HG03442 (cell line): ENCODE measurements around the gene PRMT7.

Experiments used
- ATAC-seq: cut with Tn5 transposase; IDR thresholded peaks from one replicate; pipeline ENCODE4 v1.9.1; 2021; ENCODE audit warnings: mild to moderate bottlenecking, moderate library complexity; ENCODE audit not compliant: unreplicated experiment

PRMT7 gene

GRCh38 chr16:68362262-68362913, 51.6 kb downstream of the PRMT7 start:
- no peak for ATAC-seq

DNA sequence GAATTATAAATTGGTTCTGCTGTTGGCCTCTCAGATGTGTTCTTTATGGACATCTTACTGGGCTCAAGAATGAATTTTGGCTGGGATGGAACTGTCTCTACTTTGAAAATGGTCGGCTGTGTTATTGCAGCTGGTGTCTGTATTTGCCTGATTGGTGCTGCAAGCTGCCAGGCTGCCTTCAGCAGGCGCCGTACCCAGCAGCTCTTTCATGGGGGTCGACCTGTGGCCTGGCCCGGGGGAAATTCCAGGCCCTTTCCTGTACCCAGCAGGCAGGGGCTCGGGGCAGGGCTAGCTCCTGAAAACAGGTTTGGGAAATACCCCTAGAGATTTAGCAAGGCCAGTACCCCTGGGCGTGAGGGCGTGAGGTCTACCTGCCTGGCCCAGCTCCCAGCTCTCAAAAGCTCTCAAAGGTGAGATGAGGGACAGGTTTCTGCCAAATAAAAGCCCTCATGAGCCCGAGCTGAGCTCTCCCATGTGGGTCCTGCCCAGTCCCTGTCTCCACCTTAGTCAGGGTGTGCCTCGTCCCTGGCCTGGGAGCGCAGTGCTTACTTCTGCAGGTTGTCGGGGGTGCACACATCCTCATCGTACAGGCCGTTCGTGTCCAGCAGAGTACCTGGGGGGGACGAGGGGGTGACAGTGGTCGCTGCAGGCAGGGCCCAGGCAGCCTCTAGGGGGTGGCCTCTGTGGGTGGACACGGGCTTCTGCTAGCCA, 52.3 kb downstream of the PRMT7 start:
- no peak for ATAC-seq

- ATAC-seq = no peak
These were observed 53.1 kb downstream of the PRMT7 start for GRCh38 chr16:68363658-68364521.

DNA sequence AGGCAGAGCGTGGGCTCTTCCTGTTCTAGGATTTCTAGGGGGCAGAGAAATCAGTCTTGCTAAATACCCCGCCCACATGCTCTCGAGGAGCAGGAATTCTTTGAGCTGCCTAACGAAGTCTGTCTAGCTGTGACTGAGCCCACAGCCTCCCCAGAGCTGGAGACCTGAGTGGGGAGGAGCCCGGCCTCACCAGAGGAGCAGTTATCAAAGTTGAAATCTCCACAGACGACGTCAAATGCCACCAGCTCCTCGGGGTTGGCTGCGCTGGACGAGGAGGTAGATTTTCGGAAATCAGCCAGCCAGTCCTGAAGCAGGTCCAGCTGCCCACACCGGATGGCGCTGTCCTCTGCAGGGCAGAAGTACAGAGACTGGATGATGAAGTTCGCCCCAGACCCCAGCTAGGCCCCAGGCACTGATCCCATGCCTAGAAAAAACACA, 53.8 kb downstream of the PRMT7 start:
- no peak for ATAC-seq

GRCh38 chr16:68365167-68365817, 54.5 kb downstream of the PRMT7 start:
- no peak for ATAC-seq

GRCh38 chr16:68366062-68366461, 55.2 kb downstream of the PRMT7 start:
- no peak for ATAC-seq

DNA sequence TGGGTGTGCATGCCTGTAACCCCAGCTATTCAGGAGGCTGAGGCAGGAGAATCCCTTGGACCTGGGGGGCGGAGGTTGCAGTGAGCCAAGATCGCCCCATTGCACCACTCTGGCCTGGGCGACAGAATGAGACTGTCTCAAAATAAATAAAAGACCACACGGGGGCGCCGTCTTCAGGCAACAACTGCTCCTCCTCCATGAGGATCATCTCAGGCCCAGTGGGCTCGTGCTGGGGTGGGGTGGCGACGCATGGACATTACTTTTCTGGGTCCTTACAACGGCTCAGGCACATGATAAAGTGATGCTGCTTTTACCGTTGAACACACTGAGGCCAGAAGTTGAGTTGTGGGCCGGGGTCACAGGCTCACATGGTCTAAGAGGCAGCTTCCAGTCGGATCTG, 56.2 kb downstream of the PRMT7 start:
- ATAC-seq = no peak

DNA sequence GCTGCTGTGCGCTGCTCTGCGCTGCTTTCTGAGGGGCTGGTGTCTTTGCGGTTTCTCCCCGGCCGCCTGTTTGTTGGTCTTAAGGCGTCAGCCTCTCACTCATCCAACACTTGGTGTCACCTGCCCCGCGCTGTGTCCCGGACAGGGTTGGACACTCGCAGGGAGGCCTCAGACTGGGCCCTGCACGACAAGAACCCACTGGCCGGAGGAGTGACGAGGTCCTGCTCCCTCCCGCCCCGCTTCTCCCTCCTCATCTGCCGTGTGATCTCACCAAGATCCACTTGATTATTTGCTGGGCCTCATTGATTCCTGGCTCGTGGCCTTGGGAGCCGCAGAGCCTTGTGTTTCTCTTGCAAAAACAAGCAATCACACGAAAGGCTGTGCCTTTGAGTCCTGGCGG, 56.6 kb downstream of the PRMT7 start:
- no peak for ATAC-seq

- ATAC-seq = no peak
These were observed 57.1 kb downstream of the PRMT7 start for GRCh38 chr16:68367891-68368290.

DNA sequence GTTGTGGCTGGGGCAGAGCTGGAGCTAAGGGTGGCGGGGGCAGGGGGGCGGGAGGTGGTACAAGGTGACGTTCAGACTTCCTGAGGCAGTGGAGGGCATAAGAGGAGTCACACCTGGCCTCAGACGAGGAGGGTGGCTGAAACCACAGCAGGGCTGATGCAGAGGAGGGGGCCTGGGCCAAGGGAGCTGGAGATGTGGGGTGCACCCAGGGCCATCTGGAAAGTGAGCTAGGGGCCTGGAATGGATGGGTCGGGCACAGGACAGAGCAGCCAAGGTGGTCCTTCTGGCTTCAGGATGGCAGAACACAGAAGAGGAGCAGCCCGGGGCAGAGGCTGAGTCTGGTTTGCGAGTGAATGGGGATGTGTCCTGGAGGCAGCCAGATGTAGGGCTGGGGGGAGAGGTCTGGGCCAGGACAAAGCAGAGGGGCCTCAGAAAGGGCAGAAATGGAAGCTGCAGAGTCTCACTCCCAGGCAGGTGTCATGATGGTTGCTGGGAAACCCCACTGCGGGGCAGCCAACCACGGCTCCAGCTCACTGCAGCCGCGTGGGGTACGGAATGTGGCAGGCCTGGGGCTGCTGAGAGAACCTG, 57.6 kb downstream of the PRMT7 start:
- no peak for ATAC-seq

DNA sequence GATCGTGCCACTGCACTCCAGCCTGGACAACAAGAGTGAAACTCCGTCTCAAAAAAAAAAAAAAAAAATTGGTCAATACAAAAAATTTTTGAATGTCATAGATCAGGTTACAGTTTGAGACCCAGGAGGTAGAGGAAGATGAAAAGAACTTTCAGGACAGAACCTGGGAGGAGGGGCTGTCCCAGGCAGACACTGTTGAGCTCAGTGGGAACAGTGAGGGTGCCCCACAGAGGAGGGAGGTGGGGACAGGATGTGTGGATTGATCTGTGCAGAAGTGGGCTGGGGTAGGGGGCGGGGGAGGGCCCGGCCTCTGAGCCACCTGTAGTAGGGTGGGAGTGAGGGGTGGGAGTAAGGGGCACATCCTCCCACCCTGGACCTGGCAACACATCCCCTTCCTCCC, 58.3 kb downstream of the PRMT7 start:
- ATAC-seq = no peak

DNA sequence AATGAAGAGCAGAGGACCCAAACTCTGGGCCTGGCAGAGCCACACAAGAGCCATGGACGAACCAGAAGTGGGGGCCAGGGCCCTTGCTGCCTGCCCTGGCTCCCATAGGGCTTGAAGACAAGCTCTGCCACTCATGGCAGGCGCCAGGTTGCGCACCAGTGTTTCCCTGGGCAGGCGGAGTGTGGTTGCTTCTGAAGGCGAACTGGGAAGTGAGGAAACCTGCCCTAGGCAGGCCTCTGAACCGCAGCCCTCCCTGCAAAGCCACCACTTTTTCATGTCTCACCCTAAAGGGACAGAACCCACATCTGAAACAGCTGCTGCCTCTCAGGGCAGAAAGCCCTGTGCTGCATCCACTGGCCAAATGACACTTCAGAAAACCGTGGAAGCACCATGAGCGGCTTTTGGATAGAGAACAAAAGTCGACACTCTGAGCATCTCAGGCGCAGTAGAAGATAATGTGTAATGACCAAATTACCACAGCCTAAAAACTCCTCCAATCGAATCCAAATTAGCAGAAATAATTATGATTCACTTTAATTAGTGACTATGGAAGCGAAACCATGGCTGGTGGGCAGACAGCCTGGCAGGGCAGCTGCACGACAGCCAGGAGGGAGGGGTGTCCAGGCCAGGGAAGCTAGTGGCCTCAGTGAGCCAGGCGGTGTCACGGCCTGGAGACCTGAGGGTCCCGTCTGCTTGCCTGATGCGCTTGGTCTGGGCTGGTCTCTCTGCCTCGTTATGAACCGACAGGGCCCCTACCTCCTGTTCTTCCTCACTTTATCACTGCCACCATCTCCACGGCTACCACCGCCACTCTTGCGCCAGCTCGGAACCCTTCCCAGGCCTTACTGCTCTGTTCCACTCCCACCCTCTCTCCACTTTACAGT, 59.1 kb downstream of the PRMT7 start:
- peak; percentile 43 for ATAC-seq

GRCh38 chr16:68370581-68371275, 59.9 kb downstream of the PRMT7 start:
- no peak for ATAC-seq

GRCh38 chr16:68371276-68371651, 60.4 kb downstream of the PRMT7 start:
- ATAC-seq = no peak

DNA sequence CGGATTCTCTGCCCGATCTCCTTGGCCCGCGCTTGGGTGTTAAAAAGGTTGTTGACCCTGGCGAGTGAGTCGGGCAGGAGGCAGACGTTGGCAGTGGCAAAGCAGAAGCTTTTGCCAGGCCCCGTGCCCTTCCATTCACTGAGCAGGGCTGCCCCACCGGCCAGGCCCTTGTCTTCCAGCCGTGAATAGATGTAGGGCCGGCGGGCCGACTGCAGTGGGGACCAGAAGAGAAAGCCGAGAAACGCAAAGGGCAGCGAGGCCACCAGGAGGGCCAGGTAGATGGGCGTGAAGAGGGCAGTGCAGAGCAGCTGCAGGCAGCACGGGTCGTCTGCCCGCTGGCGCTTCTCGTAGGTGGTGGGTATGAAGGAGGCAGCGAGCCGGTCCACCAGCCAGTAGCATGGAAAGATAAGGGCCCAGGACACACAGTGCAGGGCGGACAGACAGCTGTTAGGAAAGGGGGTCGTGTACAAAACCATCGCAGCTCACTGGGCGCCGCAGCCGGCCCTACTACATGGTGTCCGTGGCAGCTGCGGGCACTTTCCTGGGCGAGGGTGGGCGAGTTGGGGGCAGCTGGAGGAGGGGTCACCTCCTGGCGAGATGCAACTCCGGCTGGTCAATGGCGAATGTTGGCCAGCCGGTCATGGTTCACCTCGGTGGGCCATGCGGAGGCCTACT, 61.0 kb downstream of the PRMT7 start:
- no peak for ATAC-seq

- ATAC-seq = no peak
These were observed 61.5 kb downstream of the PRMT7 start for GRCh38 chr16:68372381-68372720.

GRCh38 chr16:68372806-68373205, 62.0 kb downstream of the PRMT7 start:
- ATAC-seq = no peak

DNA sequence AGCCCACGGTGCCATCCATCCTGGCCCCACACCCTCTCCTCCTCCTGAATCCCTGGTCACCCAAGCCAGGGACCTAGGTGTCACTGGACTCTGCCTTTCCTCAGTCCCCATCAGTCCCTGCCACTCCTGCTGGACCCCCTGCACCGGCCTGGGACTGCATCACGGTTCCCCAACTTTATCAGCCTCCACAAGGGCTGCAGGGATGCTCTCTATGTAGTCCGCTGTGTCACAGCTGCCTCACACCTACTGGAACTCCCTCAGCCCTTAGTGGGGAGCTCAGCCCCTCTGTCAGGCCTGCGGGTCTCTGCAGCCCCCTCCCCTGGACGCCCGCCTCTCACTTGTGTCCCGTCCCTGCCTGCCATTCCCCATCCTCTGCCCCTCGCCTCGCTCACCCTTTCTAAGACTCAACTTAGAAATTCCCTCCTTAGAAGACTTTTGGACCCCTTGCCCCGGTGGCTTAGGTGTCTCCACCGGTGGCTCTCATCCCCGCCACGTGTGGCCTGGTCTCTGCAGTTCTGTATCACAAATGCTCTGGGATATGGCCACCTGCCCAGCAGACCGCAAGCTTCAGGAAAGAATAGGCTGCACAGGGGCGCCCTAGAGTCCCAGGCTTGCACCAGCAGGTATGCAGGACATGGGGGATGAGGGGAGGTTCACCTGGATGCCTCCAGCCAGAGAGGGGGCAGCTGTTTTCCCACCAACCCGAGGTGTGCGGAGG, 62.9 kb downstream of the PRMT7 start:
- ATAC-seq = no peak
